Raji (cell line): ENCODE results near the gene TAS2R7.

Experiments
- POLR2A ChIP-seq: IDR thresholded peaks from 2 replicates; pipeline ENCODE4 v1.6.1; 2011; ENCODE audit warnings: low read depth, low read length, control low read depth; ENCODE audit not compliant: insufficient read depth

Gene TAS2R7

DNA sequence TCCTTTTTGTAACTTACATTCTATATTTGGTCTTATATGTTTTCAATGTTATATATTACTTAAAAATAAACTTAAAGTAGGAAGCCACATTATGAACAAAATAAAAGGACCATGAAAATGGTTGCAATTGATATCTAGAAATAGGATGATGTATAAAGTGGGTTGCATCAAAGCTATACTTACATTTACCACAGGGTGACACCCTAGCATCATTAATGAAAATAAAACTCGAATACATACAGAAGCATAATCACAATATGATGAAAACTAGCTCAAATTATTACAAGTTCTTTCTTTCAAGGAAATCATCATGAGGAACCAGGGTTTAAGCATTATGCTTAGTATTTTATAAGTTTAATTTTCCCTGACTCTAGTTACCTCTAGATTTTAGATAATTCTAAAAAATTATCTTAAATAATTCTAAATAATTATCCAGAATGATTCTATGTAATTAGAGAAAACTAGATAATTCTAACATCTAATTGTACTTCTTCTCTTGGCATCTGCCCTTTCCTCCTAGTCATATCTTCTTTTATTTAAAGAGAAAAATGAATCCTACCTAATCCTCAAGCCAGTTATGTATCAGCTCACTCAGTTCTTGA lies 31.2 kb downstream of the TAS2R7 start:
- TF ChIP-seq POLR2A: no peak

DNA sequence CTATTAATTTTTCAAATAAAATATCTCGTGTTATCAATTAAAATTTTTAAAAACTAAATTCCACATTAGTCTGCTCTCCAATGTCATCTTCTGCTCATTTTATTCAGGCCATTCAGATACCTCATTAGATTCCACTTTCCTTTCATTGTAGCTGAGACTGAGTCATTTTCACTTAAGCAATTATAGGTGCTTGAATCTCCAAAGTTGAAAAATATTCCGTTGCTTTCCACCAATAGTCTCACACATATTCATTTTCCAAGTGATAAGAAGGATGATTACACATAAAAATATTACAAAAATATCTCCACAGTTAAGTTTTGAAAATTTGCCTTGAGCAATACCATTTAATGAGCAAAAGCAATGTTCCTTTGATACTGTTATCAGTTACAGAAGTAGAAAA lies 42.8 kb downstream of the TAS2R7 start:
- TF ChIP-seq POLR2A: no peak

DNA sequence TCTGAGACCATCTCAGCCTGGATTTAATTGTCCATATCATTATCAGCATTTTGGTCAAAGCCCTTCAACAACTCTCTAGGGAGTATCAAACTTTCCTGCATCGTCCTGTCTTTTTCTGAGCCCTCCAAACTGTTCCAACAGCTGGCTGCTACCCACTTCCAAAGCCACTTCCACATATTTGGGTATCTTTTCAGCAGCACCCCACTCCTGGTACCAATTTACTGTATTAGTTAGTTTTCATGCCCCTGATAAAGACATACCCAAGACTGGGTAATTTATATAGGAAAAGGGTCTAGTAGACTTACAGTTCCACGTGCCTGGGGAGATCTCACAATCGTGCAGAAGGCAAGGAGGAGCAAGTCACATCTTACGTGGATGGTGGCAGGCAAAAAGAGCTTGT lies 46.2 kb downstream of the TAS2R7 start:
- TF ChIP-seq POLR2A: no peak

GRCh38 chr12:10753059-10753458 lies 49.4 kb downstream of the TAS2R7 start:
- TF ChIP-seq POLR2A: no peak
